GM18907 (cell line): ENCODE results near the gene MGA.

Experiments used
- ATAC-seq: cut with Tn5 transposase; IDR thresholded peaks from one replicate; pipeline ENCODE4 v1.9.1; 2021; ENCODE audit warnings: mild to moderate bottlenecking, moderate library complexity; ENCODE audit not compliant: unreplicated experiment

Gene MGA

DNA sequence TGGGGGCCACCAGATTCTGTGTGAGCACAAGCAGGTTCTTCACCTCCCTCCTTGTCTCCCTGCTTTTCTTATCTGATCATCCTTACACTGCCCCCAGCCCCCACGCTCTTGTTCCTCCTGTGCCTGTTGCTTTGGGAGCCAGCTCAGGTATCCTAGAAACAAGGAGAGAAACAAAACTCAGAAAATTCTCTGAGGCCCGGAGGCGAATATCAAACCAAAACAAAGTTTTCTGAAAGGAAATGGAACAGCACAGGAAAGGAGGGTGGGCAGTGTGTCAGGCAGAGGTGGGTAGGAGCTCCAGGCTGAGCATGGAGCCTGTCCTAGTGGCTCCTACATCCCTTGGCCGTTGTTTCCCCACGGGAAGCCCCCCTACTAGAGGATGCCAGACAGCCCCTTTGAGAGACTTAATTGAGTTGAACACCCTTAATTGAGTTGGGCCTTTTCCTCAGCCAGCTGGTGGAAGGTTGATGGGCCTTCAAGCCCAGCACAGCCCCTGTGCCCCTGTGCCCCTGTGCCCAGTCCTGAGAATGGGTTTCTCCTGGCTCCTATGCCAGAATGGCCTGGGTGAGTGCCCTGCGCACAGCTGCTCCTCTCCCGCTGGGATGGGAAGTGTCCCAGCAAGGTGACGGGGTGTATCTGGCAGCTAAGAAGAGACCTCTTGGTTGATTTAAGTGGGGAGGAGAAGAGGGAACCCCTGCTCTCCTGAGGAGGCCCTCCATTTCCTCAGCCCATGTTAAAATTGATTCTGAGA, 144.9 kb downstream of the MGA start:
- no peak for ATAC-seq

DNA sequence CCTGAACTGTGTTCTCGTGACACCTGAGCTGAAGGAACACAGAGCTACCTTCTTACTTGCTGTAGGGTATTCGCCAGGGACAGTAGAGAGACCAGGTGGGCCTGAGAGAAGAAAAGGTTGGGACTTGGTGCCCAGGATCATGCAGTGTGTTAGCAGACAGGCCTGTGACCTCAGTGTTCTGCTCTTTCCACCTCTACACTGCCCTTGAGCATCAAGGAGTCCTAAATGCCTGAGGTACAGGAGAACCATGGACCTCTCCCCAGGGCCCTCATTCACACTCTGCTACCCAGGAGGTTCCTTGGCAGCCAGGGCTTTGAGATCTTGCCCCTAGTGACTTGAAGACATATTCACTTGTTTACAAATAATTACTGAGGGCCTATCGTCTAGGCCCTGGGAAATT, 145.5 kb downstream of the MGA start:
- ATAC-seq: no peak

DNA sequence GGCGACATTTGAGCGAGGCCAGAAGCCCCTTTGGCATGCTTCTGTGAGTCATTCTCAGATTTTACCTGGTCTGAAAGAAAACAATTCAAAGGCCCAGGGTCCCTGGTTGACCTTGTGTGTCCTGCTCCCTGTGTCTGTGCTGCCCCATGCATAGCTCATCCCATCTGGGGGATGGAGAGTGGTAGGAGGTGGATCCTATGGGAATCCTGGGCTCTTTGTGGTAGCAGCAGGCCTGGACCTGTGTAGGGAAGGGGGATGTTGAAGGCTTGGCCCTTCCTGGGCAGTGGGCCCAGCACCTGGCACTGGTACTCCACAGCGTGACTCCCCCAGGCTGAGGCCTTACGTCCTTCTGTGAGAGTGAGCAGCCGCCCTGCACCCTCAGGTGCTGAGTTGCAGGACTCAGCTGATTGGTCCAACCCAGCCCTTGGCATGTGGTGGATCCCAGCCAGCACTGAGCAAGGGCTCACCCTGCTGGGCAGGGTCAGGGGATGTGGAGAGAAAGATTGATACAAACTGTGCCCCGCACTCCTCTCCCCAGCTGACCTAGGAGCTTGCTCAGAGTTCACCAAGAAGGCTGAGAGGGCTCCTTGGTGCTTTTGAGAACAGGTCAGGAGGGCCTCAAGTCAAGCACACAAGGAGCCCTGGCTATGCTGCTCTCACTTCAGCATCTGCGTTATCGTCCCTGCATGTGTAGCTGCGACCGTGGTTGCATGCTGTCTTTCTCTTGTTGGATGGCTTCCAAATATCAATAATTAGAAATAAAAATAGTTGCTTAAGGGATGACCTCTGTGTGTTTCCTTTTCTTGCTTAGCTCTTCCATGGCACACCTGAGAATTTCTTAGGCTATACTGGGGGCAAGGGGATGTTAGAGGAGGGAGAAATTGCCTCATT, 146.3 kb downstream of the MGA start:
- no peak for ATAC-seq

DNA sequence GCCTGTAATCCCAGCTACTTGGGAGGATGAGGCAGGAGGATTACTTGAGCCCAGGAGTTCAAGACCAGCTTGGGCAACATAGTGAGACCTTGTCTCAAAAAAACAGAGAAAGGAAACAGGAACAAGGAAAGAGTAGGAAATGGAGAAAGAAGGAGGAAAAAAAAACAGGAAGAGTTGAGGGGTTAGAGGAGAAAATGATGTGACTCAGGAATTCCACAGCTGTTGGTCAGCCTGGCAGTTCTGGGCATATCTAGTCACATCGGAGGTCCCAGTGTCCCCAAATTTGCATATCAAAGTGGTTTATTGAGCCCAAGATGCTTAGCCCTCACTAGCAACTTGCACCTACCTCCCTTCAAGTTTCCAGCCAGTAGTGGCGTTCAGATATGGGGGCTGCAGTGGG, 148.9 kb downstream of the MGA start:
- ATAC-seq: no peak

DNA sequence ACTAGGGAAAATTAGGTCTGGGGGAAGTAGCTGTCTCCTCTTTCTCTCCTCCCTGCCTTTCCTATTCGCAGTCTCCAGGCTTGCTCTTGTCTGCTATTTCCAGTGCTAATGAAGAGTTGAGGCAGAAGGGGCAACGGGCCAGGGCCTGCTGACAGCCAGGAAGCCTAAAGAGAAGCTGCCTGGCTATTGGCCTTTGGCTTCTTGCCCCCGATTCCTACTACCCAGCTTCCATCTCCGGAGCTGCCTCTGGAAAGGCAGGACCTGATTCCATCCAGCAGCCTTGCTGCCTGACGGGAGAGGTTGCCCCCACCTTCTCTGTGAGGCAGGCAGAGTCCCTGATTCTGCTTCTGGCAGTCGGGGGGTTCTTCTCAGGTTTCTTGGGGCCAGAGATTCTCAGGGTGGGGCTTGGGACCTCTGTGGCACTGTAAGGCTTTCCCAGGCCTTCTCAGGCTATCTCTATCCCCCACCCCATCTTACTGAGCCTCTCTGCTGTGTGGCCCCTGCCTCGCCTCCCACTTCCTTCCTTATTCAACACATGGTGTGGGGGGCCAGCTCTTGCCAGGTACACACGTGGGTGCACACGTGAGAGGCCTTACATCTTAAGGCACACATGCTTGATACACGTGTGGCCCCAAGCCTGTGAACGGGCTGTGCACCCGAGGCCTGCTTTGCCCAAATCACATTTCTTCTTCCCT, 149.5 kb downstream of the MGA start:
- no peak for ATAC-seq

DNA sequence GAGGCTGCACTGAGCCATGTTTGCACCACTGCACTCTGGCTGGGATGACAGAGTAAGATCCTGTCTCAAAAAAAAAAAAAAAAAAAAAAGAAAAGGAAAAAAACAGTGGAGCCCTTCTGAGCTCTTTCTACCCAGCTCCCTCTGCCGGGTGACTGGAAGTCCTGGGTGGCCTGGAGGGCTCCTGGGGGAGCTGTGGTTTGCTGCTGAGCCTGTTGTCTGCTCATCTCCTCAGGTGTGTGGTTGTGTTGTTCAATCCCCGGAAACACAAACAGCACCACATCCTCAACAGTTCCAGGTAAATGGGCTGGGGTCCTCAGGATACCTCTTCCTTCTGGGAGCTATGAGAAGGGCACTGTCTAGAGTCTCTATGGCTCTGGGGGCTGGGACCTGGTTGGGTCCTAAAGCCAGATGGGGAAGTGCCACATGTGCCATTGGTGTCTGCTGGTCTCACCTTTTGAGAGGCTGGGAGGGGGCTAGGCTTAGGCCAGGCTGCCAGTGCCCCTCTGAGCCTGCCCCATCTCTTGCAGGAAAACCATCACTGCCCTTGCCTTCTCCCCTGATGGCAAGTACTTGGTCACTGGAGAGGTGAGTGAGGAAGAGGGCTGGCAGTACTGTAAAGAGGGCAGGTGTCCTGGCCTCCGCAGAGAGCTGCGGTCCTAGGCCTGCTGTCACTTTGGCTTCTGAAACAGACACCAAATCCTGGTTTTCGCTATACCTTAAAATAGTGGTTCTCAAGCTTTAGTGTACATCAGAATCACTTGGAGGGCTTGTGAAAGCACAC, 150.6 kb downstream of the MGA start:
- no peak for ATAC-seq

DNA sequence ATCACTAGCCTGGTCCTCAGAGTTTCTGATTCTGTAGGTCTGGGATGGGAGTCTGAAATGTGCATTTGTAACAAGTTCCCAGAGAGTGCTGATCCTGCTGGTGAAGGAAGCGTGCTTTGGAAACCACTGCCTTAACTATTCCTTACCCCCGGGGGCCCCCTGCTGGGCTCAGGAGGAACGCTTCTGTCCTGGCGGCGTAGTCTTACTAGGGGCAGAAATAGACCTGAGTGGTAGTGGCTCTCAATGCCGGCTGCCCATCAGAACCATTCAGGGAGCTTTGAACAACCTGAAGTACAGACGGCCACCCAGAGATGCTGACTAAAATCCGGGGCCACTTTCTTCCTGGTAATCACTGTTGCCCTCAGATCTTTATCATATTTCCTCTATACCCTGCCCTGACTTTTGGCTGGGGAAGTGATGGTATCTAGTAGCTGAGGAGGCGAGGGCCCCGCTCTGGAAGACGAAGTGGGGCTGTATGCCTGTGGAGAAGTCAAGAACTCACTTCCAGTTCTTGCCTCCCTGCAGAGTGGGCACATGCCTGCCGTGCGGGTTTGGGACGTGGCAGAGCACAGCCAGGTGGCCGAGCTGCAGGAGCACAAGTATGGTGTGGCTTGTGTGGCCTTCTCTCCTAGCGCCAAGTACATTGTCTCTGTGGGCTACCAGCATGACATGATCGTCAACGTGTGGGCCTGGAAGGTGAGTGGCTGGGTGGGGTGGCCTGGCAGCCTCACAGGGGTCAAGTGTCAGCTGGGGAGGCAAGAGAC, 151.4 kb downstream of the MGA start:
- peak; percentile 70 for ATAC-seq

DNA sequence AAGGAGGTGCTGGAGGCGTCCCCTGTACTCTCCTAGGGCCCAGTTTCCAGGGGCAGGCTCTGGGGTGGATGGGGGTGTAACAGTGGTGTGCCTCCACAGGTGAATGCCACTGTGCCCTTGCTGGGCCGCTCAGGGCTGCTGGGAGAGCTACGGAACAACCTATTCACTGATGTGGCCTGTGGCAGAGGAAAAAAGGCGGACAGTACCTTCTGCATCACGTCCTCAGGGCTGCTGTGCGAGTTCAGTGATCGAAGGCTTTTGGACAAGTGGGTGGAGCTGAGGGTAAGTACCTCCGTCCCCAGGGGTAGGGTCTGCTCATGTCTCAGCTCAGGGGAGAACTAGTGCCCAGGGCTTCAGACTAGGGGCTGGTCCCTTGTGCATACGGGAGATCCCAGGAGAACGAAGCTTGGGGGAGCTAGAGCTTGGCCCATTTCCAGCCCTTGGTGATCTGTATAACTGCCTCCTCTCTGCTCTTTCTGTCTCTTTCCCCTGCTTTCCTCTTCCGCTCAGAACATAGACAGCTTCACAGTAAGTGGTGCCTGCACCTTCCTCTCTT, 152.7 kb downstream of the MGA start:
- no peak for ATAC-seq

DNA sequence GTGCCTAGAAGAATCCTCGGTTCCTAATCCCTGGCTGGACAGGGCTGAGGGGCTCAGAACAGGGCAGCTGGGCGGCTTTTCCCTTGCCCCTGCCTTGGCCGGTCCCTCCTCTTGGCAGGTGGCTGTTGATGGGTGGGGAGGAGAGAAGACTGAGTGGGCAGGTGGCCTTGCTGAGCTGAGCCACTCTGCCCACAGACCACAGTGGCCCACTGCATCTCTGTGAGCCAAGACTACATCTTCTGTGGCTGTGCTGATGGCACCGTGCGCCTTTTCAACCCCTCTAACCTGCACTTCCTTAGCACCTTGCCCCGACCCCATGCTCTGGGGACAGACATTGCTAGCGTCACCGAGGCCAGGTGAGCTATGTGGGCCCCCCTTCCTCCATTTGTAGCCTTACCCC, 153.2 kb downstream of the MGA start:
- no peak for ATAC-seq

DNA sequence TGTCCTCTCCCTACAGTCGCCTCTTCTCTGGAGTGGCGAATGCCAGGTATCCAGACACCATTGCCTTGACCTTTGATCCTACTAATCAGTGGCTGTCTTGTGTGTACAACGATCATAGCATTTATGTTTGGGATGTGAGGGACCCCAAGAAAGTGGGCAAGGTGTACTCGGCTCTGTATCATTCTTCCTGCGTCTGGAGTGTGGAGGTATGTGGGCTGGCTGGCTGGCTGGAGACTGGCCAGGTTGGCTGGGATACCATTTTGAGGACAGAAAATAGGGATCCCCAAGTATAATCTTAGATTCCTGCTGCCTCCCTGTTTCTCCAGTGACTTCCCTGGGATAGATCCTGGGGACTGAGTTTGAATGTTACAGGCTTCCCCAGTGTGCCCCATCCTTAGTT, 154.3 kb downstream of the MGA start:
- ATAC-seq: no peak

DNA sequence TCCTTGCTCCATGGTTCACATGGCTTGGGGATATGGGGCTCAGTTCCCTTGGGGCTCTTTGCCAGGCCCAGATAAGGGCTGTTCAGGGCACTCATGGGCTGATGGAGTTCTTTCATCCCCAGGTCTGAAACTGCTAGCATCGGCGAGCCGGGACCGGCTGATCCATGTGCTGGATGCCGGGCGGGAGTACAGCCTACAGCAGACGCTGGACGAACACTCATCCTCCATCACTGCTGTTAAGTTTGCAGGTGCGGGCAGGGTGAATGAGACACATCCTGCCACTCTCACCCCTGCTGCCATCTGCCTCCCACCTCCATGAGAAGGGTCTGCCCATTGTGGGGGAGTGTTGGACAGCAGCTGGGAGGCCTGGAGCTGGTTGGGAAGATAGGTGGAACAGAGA, 156.6 kb downstream of the MGA start:
- ATAC-seq: no peak

DNA sequence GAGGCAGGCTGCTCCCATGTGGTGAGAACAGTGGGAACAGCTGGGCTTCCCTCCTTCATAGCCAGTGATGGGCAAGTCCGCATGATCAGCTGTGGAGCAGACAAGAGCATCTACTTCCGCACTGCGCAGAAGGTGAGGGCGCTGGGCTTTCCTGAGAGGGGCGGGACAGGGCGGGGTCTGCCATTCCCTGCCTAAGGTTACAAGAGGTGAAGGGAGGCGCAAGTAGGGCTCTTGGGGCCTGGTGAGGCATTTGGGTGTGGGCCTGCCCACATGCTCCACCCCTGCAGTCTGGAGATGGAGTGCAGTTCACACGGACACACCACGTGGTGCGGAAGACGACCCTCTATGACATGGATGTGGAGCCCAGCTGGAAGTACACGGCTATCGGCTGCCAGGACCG, 157.1 kb downstream of the MGA start:
- no peak for ATAC-seq

DNA sequence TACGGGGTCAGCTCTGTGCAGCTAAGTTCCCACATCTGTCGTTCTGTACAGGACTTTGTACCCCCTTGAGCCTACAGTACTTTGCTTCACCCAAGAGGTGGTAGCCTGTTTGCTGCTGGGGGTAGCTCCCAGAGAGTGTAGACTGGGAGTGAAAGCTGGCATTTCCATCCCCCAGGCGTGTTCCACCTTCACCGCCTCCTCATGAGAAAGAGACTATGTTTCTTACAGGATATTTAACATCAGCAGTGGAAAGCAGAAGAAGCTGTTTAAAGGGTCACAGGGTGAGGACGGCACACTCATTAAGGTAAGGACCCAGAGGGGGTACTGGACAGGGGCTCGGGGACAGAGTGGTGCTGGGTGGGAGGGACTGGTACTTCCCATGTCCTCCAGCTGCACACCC, 157.6 kb downstream of the MGA start:
- ATAC-seq: no peak

DNA sequence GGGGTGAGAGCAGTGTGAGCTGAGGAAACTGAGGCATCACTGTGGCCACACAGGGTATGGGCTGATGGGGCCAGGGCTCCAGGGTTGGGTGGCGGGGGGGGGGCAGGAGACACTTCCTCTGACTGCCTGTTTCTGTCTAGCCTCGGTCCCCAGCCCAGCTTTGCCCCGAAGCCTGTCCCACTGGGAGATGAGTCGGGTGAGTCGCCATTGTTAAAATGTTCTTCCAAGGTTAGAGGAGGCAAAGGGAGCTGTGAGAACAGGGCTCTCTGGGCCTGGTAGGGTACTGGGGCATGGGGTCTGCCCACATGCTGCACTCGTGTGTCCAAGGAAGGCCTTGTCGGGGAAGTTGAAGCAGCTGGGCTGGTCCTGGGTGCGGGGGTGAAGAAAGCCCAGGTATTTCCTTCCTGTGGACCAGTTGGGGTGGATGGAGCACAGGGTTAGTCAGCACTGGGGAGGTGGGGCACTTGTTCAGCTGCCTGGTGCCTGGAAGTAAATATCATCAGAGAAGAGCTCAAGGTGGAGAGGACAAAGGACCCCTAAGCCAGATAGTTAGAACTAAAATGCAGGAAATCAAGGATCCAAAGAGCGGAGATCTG, 159.3 kb downstream of the MGA start:
- no peak for ATAC-seq

DNA sequence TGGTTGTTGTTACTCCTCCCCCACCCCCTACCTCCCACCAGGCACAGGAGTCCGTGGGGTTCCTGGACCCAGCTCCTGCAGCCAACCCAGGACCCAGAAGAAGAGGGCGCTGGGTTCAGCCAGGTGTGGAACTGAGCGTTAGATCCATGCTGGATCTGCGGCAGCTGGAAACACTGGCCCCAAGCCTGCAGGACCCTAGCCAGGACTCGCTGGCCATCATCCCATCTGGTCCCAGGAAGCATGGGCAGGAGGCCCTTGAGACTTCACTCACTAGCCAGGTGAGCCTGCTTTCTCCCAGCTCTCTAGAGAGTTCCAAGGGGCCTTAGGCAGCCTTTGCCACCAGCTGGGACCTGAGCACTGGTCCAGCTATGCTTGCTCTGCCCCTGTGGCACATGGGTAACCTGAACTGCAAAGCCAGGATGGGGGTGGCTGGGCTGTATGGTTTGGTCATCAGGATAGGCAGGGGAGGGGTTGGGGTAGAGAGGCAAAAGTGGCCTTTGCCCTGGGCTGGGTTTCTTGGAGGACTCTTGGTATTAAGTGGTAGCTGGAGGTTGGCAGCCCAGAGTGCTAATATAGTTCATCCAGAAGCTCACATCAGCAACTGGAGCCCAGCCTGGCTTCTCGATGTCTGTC, 160.7 kb downstream of the MGA start:
- ATAC-seq: no peak

DNA sequence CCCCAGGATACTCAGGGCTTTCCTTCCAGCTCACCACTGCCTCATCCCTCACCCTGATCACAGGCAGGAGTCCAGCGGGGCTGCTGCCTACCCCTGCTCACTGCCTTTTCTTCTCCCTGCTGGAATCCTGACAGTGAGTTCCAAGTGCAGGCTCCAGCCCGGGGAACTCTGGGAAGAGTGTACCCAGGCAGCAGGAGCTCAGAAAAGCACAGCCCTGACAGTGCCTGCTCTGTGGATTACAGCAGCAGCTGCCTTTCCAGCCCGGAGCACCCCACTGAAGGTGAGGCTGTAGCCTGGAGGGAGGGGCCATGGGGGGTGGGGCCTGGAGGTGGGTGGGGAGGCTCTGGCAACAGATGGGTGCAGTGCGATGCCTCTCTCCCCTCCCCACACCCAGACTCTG, 161.6 kb downstream of the MGA start:
- ATAC-seq: no peak

DNA sequence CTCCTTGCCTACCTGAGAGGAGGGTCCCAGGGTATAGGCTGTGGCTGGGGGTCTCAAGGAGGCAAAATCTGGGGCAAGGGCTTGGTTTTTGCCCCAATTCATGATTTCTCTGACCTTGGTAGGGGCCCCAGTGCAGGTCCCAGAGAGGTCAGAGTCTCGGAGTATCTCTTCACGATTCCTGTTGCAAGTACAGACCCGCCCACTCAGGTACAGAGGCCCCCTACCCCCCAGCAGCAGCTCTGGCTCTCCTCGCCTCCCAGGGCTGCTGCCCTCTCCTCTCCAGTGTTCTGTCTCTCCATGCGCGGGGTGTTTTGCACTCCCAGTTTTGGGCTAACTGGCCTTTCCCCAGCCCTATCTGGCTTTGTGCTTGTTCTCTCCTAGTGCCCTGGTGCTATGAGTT, 162.3 kb downstream of the MGA start:
- no peak for ATAC-seq
